ENCODE measurements around the gene PRDM9. TPM values are rescaled to one million over a fixed set of nuclear protein-coding genes. Genes with fewer than 3 reads are reported as not detected.

PRDM9 gene
- total and polyA plus RNA-seq, 9 of the 15 experiments (the other 6 are each of a cell fraction or from before 2014, with no cell fraction given): 0.03 to 1.2 (median 0.47) TPM

- FAIRE-seq (no peak), ATAC-seq (no peak), DNase-seq (ENCODE audit: extremely low read depth in 1 of 4, low spot score in 3 of 4) (no peak)
- POLR2A ChIA-PET: no interaction called here
- BruUV-seq (replicated peaks): no TSS peak
- Histone ChIP-seq H2AFZ (ENCODE audit: low read depth, low read length) (no peak overlapping the region), H3K9me1 (ENCODE audit: control insufficient read depth, insufficient read depth, low read length) (no peaks in the 10 kb centered on the region), H3K27me3 (ENCODE audit: control insufficient read depth in 2 of 2, insufficient read depth in 2 of 2, low read length in 2 of 2) (no peaks in the 10 kb centered on the region), H3K4me1 (replicated peaks in 1 of 2; ENCODE audit: control insufficient read depth in 2 of 2, insufficient read depth in 2 of 2, low read length in 2 of 2) (no peaks in the 10 kb centered on the region), H3K4me2 (ENCODE audit: insufficient read depth, low read length) (no peak overlapping the region), H3K36me3 (ENCODE audit: control insufficient read depth, insufficient read depth, low read length) (no peaks in the 10 kb centered on the region), H3K9me3 (replicated peaks; ENCODE audit: control insufficient read depth, insufficient read depth, low read depth, low read length) (no peaks in the 10 kb centered on the region; the same call in 1 of the 2 replicates), H3K4me3 (no peak overlapping the region), H3K27ac (ENCODE audit: extremely low read depth, low read depth, low read length) (no peak overlapping the region), H3K9ac (ENCODE audit: insufficient read depth in 1 of 2, low read depth in 2 of 2, low read length in 2 of 2) (no peak overlapping the region), H4K20me1 (replicated peaks; ENCODE audit: control insufficient read depth, insufficient read depth, low read length) (no peaks in the 10 kb centered on the region), H3K79me2 (ENCODE audit: control insufficient read depth, insufficient read depth, low read length) (no peaks in the 10 kb centered on the region)
- 0% methylated on average over 1 of the region's 2 CpGs for WGBS (ENCODE audit: insufficient coverage, low coverage, missing lambda C conversion rate)
- CTCF ChIA-PET (ENCODE audit: low intra/inter-chr PET ratio): no interaction called here
- no peak for TF ChIP-seq ETV6 (IDR thresholded peaks at IDR 0.05; ENCODE audit: borderline replicate concordance in 1 of 2, low read depth in 2 of 2, low read length in 1 of 2)
- TF ChIP-seq ETV6 (CRISPR knock-in tag; IDR thresholded peaks at IDR 0.05; ENCODE audit: borderline replicate concordance): no peak
- no peak for TF ChIP-seq ELF1 (tag; IDR thresholded peaks at IDR 0.05)
- TF ChIP-seq GATAD2B (IDR thresholded peaks at IDR 0.05; ENCODE audit: borderline replicate concordance): no peak
- in situ Hi-C loops (cut with MboI): no loop called here
- intact Hi-C loops (cut with micrococcal nuclease): no loop called here
These were observed 16.6 kb downstream of the PRDM9 start for GRCh38 chr5:23523998-23524397.

- DNase-seq (ENCODE audit: extremely low read depth in 1 of 4, low spot score in 3 of 4) (no peak), FAIRE-seq (no peak), ATAC-seq (no peak)
- intact Hi-C loops (cut with micrococcal nuclease) (no loop called here), in situ Hi-C loops (cut with MboI) (no loop called here)
- no peaks in the 10 kb centered on the region for H3K9me1 ChIP-seq (ENCODE audit: control insufficient read depth, insufficient read depth, low read length)
- no peaks in the 10 kb centered on the region for H3K79me2 ChIP-seq (ENCODE audit: control insufficient read depth, insufficient read depth, low read length)
- H3K4me3 ChIP-seq: no peak overlapping the region
- no peaks in the 10 kb centered on the region for H3K27me3 ChIP-seq (ENCODE audit: control insufficient read depth in 2 of 2, insufficient read depth in 2 of 2, low read length in 2 of 2)
- no peak overlapping the region for H2AFZ ChIP-seq (ENCODE audit: low read depth, low read length)
- POLR2A ChIA-PET: no interaction called here
- no peaks in the 10 kb centered on the region; the same call in 1 of the 2 replicates for H3K9me3 ChIP-seq (replicated peaks; ENCODE audit: control insufficient read depth, insufficient read depth, low read depth, low read length)
- BruUV-seq (replicated peaks): no TSS peak
- no peaks in the 10 kb centered on the region for H4K20me1 ChIP-seq (replicated peaks; ENCODE audit: control insufficient read depth, insufficient read depth, low read length)
- CTCF ChIA-PET (ENCODE audit: low intra/inter-chr PET ratio): no interaction called here
- H3K27ac ChIP-seq (ENCODE audit: extremely low read depth, low read depth, low read length): no peak overlapping the region
- H3K9ac ChIP-seq (ENCODE audit: insufficient read depth in 1 of 2, low read depth in 2 of 2, low read length in 2 of 2): no peak overlapping the region
- H3K4me2 ChIP-seq (ENCODE audit: insufficient read depth, low read length): no peak overlapping the region
- no peaks in the 10 kb centered on the region for H3K36me3 ChIP-seq (ENCODE audit: control insufficient read depth, insufficient read depth, low read length)
- H3K4me1 ChIP-seq (replicated peaks in 1 of 2; ENCODE audit: control insufficient read depth in 2 of 2, insufficient read depth in 2 of 2, low read length in 2 of 2): no peaks in the 10 kb centered on the region
- TF ChIP-seq SUPT5H (IDR thresholded peaks at IDR 0.05): no peak
- TF ChIP-seq MGA (IDR thresholded peaks at IDR 0.05): no peak
These were observed 18.3 kb downstream of the PRDM9 start for GRCh38 chr5:23525751-23526150.
